Measurements from ENCODE around the gene PER1. TPM values are rescaled to one million over a fixed set of nuclear protein-coding genes. Genes with fewer than 3 reads are reported as not detected.

PER1 gene
- total RNA-seq, 6 donors from 2014 or later: 112 to 358 (median 288) TPM

DNA sequence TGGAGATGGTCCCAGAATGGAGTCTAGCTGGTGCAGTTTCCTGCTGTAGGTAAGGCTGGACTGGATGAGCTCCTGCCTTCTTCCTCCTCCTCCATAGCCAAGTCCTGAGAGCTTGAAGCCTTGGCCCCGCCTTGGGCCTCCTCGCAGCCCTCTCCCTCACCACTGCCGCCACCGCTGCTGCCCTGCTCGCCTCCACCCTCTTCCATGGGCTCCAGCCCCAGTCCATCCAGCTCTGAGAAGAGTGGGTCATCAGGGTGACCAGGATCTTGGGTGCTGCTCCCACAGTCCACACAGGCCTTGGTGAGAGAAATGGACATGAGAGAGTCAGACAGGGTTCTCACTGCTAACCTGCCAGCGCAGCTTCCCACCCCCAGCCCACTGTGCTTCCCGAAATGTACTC lies 11.2 kb downstream of the PER1 start:
- peak in 1 of 2 donors; percentile 6 for TF ChIP-seq POLR2AphosphoS5 (IDR thresholded peaks at IDR 0.05)
- TF ChIP-seq, protein P1, sequence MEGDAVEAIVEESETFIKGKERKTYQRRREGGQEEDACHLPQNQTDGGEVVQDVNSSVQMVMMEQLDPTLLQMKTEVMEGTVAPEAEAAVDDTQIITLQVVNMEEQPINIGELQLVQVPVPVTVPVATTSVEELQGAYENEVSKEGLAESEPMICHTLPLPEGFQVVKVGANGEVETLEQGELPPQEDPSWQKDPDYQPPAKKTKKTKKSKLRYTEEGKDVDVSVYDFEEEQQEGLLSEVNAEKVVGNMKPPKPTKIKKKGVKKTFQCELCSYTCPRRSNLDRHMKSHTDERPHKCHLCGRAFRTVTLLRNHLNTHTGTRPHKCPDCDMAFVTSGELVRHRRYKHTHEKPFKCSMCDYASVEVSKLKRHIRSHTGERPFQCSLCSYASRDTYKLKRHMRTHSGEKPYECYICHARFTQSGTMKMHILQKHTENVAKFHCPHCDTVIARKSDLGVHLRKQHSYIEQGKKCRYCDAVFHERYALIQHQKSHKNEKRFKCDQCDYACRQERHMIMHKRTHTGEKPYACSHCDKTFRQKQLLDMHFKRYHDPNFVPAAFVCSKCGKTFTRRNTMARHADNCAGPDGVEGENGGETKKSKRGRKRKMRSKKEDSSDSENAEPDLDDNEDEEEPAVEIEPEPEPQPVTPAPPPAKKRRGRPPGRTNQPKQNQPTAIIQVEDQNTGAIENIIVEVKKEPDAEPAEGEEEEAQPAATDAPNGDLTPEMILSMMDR (IDR thresholded peaks at IDR 0.05): no peak
- no peak for TF ChIP-seq POLR2A (IDR thresholded peaks at IDR 0.05)
- no peak for TF ChIP-seq EP300 (IDR thresholded peaks at IDR 0.05)
- WGBS, 2 donors: 90 to 94% methylated on average over 6 to 7 of the region's 7 CpGs
- Histone ChIP-seq H3K4me3 (no peak overlapping the region), H3K9me3 (no peaks in the 10 kb centered on the region), H3K36me3 (peaks cover 54 to 69% (median 67%) of the 10 kb centered on the region in 4 donors), H3K4me1 (peaks cover 16 to 42% (median 27%) of the 10 kb centered on the region in 4 donors), H3K27ac (peak overlapping the region in 2 of 4 donors; percentile 84 to 87), H3K27me3 (no peaks in the 10 kb centered on the region)
- ATAC-seq (ENCODE audit: low FRiP score in 2 of 2) (no peak), DNase-seq (peak in 1 of 2 donors; percentile 70)

DNA sequence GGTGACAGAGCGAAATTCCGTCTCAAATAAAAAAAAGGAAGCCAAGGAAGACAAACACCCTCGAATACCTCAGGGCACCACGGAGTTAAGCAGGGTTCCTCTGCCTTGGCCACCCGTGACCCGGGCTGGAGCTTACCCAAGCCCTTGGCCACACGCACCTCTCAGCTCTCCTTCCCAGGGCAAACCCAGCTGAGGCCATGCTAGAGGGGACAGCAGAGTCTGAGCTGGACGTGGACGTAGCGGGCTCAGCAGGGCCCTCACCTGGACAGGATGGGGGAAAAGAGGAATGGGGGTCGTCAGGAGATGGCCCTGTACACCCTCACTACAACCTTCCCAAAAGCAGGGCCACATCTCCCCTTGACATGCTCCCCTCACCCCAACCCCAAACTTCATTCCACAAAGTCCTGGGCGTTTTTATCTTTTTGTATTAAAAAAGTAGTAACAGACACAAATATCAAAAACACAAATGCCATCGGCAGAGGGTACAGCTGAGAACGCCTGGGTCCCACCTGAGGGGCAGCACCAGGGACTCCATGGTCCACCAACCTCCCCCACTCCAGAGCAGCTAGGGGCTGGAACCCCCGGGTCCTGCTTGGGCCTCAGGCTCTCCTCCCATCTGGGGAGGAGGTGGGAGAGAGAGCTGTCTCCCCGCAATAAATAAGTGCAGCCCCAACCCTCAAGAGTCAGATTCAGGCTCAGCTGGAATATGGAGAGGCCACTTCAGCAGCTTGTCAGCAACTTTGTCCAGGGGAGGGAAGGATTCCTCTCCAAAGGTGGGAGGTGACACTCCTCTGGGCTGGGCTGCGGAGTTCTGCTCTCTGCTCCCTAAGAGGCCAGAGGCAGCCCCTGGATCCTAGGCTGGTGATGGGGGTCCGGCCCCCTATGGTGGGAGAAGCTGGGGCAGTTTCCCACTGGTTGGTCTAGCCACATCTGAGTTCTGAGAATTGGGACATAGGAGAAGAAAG lies 11.9 kb downstream of the PER1 start:
- ATAC-seq (ENCODE audit: low FRiP score in 2 of 2): no peak
- TF ChIP-seq POLR2A (IDR thresholded peaks at IDR 0.05): no peak
- TF ChIP-seq POLR2AphosphoS5 (IDR thresholded peaks at IDR 0.05): no peak
- TF ChIP-seq, protein P1 (IDR thresholded peaks at IDR 0.05): no peak
- TF ChIP-seq EP300 (IDR thresholded peaks at IDR 0.05): no peak
- Histone ChIP-seq H3K4me1 (peaks cover 16 to 42% (median 27%) of the 10 kb centered on the region in 4 donors), H3K9me3 (no peaks in the 10 kb centered on the region), H3K27me3 (no peaks in the 10 kb centered on the region), H3K4me3 (no peak overlapping the region), H3K27ac (peak overlapping the region; percentile 62 to 87 (median 76)), H3K36me3 (peaks cover 47 to 62% (median 60%) of the 10 kb centered on the region in 4 donors)
- peak in 1 of 2 donors; percentile 55 for DNase-seq
- 77 to 78% methylated on average over 15 to 17 of the region's 18 CpGs for WGBS, 2 donors

DNA sequence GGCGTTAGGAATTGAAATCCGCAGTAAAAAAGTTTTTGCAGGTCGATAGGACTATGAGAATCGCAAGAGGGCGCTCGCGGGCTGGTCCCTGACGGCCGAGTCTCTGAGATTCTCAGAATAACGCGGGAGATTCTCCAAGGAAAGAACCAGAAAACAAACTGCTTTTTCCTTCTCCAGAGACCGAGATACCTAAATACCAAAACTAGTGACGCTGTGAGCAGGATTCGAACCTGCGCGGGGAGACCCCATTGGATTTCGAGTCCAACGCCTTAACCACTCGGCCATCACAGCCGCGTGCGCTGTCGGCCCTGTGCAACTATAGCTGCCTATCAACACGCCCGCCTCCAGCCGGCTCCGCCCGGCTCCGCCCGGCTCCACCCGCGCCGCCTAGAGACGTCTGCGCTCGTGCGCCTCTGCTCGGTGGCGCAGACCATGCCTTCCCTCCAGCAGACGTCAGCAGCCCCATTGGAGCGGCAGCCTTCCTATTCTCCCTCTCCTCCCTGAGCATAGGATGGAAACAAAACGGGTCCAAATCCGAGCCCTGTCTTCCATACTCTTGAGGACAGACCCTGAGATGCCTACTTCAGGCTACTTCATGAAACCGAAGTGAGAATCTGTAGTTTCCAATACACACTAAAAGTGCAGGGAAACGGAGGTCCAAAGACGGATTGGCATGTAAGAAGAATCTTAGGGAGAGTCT lies 13.4 kb downstream of the PER1 start:
- WGBS, 2 donors: 2 to 5% methylated on average over 19 to 46 of the region's 46 CpGs
- ATAC-seq (ENCODE audit: low FRiP score in 2 of 2): peak; percentile 91 to 95
- H3K4me1 ChIP-seq: peaks cover 16 to 42% (median 27%) of the 10 kb centered on the region in 4 donors
- DNase-seq: peak; percentile 91 to 99
- no peaks in the 10 kb centered on the region for H3K9me3 ChIP-seq
- H3K36me3 ChIP-seq: peaks cover 33 to 46% (median 45%) of the 10 kb centered on the region in 4 donors
- TF ChIP-seq EP300 (IDR thresholded peaks at IDR 0.05) (peak in 1 of 4 donors; percentile 49), POLR2AphosphoS5 (IDR thresholded peaks at IDR 0.05) (peak; percentile 79), POLR2A (IDR thresholded peaks at IDR 0.05) (peak in 3 of 4 donors; percentile 48 to 78 (median 70))
- TF ChIP-seq, protein P1 (IDR thresholded peaks at IDR 0.05): peak; percentile 69 to 92 (median 88)
- H3K27me3 ChIP-seq: no peaks in the 10 kb centered on the region
- H3K27ac ChIP-seq: peak overlapping the region; percentile 62 to 87 (median 76)
- peak overlapping the region in 3 of 4 donors; percentile 16 to 34 (median 32) for H3K4me3 ChIP-seq

- no peaks in the 10 kb centered on the region for H3K9me3 ChIP-seq
- 2 to 3% methylated on average over 7 of the region's 7 CpGs for WGBS, 2 donors
- ATAC-seq (ENCODE audit: low FRiP score in 2 of 2): no peak
- peak overlapping the region in 3 of 4 donors; percentile 60 to 87 (median 84) for H3K27ac ChIP-seq
- no peak for DNase-seq
- peaks cover 16 to 40% (median 27%) of the 10 kb centered on the region in 4 donors for H3K4me1 ChIP-seq
- TF ChIP-seq POLR2A (IDR thresholded peaks at IDR 0.05) (no peak), EP300 (IDR thresholded peaks at IDR 0.05) (no peak), POLR2AphosphoS5 (IDR thresholded peaks at IDR 0.05) (no peak)
- TF ChIP-seq, protein P1 (IDR thresholded peaks at IDR 0.05): no peak
- no peaks in the 10 kb centered on the region for H3K27me3 ChIP-seq
- peak overlapping the region in 3 of 4 donors; percentile 16 to 34 (median 32) for H3K4me3 ChIP-seq
- H3K36me3 ChIP-seq: peaks cover 28 to 41% (median 40%) of the 10 kb centered on the region in 4 donors
Measured at GRCh38 chr17:8138374-8138671, 13.9 kb downstream of the PER1 start.
